ENCODE data around the gene OR5AU1. TPM values are rescaled to one million over a fixed set of nuclear protein-coding genes. Genes with fewer than 3 reads are reported as not detected.

Gene OR5AU1
- polyA plus RNA-seq, 1 donor (not counting 4 experiments of a cell fraction or from before 2014, with no cell fraction given), result not detected

- no peak for FAIRE-seq
- Histone ChIP-seq H3K79me2 (ENCODE audit: control insufficient read depth, insufficient read depth, low read length) (no peaks in the 10 kb centered on the region), H3K4me1 (ENCODE audit: control insufficient read depth, extremely low read depth, insufficient read depth, low read length) (no peaks in the 10 kb centered on the region), H3K4me2 (ENCODE audit: control insufficient read depth, extremely low read depth, insufficient read depth, low read depth, low read length) (no peak overlapping the region), H3K9me1 (ENCODE audit: control insufficient read depth, extremely low read depth, insufficient read depth, low read length) (no peaks in the 10 kb centered on the region), H3K36me3 (ENCODE audit: control insufficient read depth in 2 of 2, extremely low read depth in 1 of 2, insufficient read depth in 2 of 2, low read length in 2 of 2) (peaks cover 0 to 9% of the 10 kb centered on the region in 2 experiments), H3K27ac (ENCODE audit: control insufficient read depth, insufficient read depth, low read length) (no peak overlapping the region), H3K27me3 (ENCODE audit: control insufficient read depth, extremely low read depth, insufficient read depth, low read length) (no peaks in the 10 kb centered on the region), H4K20me1 (ENCODE audit: control insufficient read depth, extremely low read depth, insufficient read depth, low read length) (no peaks in the 10 kb centered on the region), H2AFZ (ENCODE audit: control insufficient read depth, low read length) (no peak overlapping the region), H3K9me3 (ENCODE audit: control insufficient read depth, low read depth, low read length) (no peaks in the 10 kb centered on the region), H3K9ac (ENCODE audit: control insufficient read depth, extremely low read depth, insufficient read depth, low read length) (no peak overlapping the region), H3K4me3 (ENCODE audit: control insufficient read depth in 2 of 3, extremely low read depth in 1 of 3, insufficient read depth in 2 of 3, low read depth in 1 of 3, low read length in 3 of 3) (no peak overlapping the region)
- dilution Hi-C loops (cut with MboI; ENCODE audit: extremely low pct_ligation_motif_present, low sequenced_read_pairs), result no loop called here
- no peak for TF ChIP-seq CTCF (optimal IDR thresholded peaks at IDR 0.05 in 1 of 3, IDR thresholded peaks at IDR 0.05 in 1 of 3, conservative IDR thresholded peaks at IDR 0.05 in 1 of 3; ENCODE audit: extremely low read depth in 1 of 3, insufficient read depth in 2 of 3, low read length in 3 of 3)
- TF ChIP-seq EZH2 (IDR thresholded peaks at IDR 0.05; ENCODE audit: low read length), result no peak
- no peak for DNase-seq (ENCODE audit: low read depth, low spot score)
Measured at GRCh38 chr14:21200752-21201461, 45.0 kb upstream of the OR5AU1 start.

DNA sequence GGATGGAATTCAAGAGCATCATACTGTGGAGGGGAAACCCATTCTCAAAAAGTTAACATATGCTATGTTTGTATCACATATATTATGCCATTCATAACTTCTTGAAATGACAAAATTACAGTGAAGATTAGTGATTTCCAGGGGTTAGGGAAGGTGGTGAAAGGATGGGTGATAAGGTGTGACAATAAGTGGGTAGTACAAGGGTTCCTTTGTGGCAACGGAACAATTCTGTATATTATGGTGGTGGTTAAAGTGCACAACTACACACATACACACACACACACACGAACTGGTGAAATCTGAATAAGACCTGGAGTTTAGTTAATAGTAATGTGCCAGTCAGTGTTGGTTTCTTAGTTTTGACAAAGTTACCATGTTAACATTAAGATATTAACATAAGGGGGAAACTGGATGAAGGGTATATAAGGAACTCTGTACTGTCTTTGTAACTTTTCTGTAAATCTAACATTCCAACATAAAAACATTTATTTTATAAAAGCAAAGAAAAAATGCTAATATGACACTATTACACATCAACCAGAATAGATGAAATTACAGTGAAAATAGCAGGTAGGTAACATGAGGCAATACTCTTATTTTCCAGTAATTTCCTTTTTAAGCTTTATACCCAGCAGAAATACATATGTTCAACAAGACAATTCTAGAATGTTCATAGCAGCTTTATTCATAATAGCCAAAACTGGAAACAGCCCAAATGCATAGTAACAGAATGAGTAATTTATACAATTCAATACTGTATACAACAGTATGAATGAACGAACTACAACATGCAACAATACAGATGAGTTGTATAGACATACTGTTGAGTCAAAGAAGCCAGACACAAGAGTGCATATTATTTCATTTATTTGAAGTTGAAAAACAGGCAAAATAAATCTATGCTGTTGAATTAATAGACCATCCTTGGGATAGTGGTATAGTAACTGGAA lies 44.0 kb upstream of the OR5AU1 start:
- no peak overlapping the region for H3K27ac ChIP-seq (ENCODE audit: control insufficient read depth, insufficient read depth, low read length)
- no peak overlapping the region for H2AFZ ChIP-seq (ENCODE audit: control insufficient read depth, low read length)
- TF ChIP-seq CTCF (optimal IDR thresholded peaks at IDR 0.05 in 1 of 3, IDR thresholded peaks at IDR 0.05 in 1 of 3, conservative IDR thresholded peaks at IDR 0.05 in 1 of 3; ENCODE audit: extremely low read depth in 1 of 3, insufficient read depth in 2 of 3, low read length in 3 of 3), result no peak
- TF ChIP-seq EZH2 (IDR thresholded peaks at IDR 0.05; ENCODE audit: low read length), result no peak
- dilution Hi-C loops (cut with MboI; ENCODE audit: extremely low pct_ligation_motif_present, low sequenced_read_pairs), result no loop called here
- no peak overlapping the region for H3K4me3 ChIP-seq (ENCODE audit: control insufficient read depth in 2 of 3, extremely low read depth in 1 of 3, insufficient read depth in 2 of 3, low read depth in 1 of 3, low read length in 3 of 3)
- no peaks in the 10 kb centered on the region for H3K9me1 ChIP-seq (ENCODE audit: control insufficient read depth, extremely low read depth, insufficient read depth, low read length)
- H3K36me3 ChIP-seq (ENCODE audit: control insufficient read depth in 2 of 2, extremely low read depth in 1 of 2, insufficient read depth in 2 of 2, low read length in 2 of 2), result peaks cover 0 to 3% of the 10 kb centered on the region in 2 experiments
- H3K79me2 ChIP-seq (ENCODE audit: control insufficient read depth, insufficient read depth, low read length), result no peaks in the 10 kb centered on the region
- H3K9me3 ChIP-seq (ENCODE audit: control insufficient read depth, low read depth, low read length), result no peaks in the 10 kb centered on the region
- H3K4me1 ChIP-seq (ENCODE audit: control insufficient read depth, extremely low read depth, insufficient read depth, low read length), result no peaks in the 10 kb centered on the region
- H4K20me1 ChIP-seq (ENCODE audit: control insufficient read depth, extremely low read depth, insufficient read depth, low read length), result no peaks in the 10 kb centered on the region
- no peak overlapping the region for H3K9ac ChIP-seq (ENCODE audit: control insufficient read depth, extremely low read depth, insufficient read depth, low read length)
- no peak overlapping the region for H3K4me2 ChIP-seq (ENCODE audit: control insufficient read depth, extremely low read depth, insufficient read depth, low read depth, low read length)
- H3K27me3 ChIP-seq (ENCODE audit: control insufficient read depth, extremely low read depth, insufficient read depth, low read length), result no peaks in the 10 kb centered on the region
- FAIRE-seq (no peak), DNase-seq (ENCODE audit: low read depth, low spot score) (no peak)

Data from keratinocyte (primary cell).